Measurements from ENCODE around the gene JRKL.
"Not testable (repeated sequence)": the region's sequence is repeated elsewhere in the genome, so short reads cannot be mapped to it uniquely, and the experiment has no call there.

JRKL gene

DNA sequence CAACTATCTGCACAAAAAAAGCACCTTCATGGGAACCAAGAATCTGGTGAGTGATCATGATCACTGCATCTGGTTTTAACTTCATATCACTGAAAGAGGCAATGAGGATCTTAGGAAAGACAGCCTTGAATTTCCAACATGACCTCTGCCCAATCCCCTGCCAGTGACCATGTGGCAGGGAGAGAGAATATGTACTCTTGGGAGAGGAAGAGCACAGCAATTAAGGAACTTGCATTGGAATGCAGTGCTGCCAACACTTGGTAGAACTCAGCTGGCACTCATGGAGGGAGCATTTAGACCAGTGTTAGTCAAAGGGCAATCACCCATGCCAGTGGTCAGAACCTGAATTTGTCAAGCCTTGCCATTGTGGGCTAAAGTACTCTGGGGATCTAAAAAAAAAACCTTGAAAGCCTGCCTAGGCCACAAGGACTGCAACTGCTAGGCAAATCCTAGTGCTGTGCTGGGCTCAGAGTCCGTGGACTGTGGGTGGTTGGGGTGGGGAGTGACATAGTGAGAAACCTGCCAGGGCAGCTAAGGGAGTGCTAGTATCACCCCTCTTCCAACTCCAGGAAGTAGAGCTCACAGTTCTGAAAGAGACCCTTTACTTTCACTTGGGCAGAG lies 23.1 kb downstream of the JRKL start:
- TF ChIP-seq, protein P1, sequence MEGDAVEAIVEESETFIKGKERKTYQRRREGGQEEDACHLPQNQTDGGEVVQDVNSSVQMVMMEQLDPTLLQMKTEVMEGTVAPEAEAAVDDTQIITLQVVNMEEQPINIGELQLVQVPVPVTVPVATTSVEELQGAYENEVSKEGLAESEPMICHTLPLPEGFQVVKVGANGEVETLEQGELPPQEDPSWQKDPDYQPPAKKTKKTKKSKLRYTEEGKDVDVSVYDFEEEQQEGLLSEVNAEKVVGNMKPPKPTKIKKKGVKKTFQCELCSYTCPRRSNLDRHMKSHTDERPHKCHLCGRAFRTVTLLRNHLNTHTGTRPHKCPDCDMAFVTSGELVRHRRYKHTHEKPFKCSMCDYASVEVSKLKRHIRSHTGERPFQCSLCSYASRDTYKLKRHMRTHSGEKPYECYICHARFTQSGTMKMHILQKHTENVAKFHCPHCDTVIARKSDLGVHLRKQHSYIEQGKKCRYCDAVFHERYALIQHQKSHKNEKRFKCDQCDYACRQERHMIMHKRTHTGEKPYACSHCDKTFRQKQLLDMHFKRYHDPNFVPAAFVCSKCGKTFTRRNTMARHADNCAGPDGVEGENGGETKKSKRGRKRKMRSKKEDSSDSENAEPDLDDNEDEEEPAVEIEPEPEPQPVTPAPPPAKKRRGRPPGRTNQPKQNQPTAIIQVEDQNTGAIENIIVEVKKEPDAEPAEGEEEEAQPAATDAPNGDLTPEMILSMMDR (IDR thresholded peaks at IDR 0.05; ENCODE audit: control insufficient read depth, insufficient read depth, low read depth, low read length, missing control alignments): no peak
- no peak overlapping the region for H3K4me3 ChIP-seq (ENCODE audit: control insufficient read depth, low read depth, low read length)
- DNase-seq (ENCODE audit: low read depth): no peak

DNA sequence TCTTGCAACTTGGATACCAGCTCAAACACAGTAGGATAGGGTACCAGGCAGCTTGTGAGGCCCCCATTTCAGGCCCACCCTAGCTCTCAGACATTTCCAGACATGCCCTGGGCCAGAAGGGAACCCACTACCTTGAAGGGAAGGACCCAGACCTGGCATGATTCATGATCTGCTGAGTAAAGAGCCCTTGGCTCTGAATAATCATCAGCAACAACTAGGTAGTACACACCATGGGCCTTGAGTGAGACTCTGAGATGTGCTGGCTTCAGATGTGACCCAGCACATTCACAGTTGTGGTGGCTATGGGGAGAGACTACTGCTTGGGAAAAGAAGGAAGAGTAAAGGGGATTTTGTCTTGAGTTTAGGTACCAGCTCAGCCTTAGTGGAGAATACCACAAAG lies 23.6 kb downstream of the JRKL start:
- no peak overlapping the region for H3K4me3 ChIP-seq (ENCODE audit: control insufficient read depth, low read depth, low read length)
- TF ChIP-seq, protein P1 (IDR thresholded peaks at IDR 0.05; ENCODE audit: control insufficient read depth, insufficient read depth, low read depth, low read length, missing control alignments): no peak

DNA sequence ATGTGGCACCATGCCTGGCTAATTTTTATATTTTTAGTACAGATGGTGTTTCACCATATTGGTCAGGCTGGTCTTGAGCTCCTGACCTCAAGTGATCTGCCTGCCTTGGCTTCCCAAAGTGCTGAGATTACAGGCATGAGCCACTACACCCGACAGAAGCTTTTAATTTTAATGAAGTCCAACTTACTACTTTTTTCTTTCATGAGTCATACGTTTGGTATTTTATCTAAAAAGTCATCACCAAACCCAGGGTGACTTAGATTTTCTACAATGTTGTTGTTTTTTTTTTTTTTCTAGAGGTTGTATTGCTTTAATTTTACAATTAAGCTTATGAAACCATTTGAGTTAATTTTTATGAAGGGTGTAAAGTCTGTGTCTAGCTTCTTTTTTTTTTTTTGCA lies 34.9 kb downstream of the JRKL start:
- TF ChIP-seq, protein P1 (IDR thresholded peaks at IDR 0.05; ENCODE audit: control insufficient read depth, insufficient read depth, low read depth, low read length, missing control alignments): no peak
- peak; percentile 48 for DNase-seq (ENCODE audit: low read depth)
- no peak overlapping the region for H3K4me3 ChIP-seq (ENCODE audit: control insufficient read depth, low read depth, low read length)

More for the DNA sequence above, 23.6 kb downstream of the JRKL start:
- no peak for DNase-seq (ENCODE audit: low read depth)

DNA sequence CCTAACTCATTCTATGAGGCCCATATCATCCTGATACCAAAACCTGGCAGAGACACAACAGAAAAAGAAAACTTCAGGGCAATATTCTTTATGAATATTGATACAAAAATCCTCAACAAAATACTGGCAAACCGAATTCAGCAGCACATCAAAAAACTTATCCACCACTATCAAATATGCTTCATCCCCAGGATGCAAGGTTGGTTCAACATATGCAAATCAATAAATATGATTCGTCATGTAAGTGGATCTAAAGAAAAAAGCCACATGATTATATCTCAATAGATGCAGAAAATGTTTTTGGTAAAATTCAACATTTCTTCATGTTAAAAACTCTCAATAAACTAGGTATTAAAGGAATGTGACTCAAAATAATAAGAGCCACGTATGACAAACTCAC lies 40.9 kb downstream of the JRKL start:
- TF ChIP-seq, protein P1 (IDR thresholded peaks at IDR 0.05; ENCODE audit: control insufficient read depth, insufficient read depth, low read depth, low read length, missing control alignments): no peak
- no peak for DNase-seq (ENCODE audit: low read depth)
- no peak overlapping the region for H3K4me3 ChIP-seq (ENCODE audit: control insufficient read depth, low read depth, low read length)

DNA sequence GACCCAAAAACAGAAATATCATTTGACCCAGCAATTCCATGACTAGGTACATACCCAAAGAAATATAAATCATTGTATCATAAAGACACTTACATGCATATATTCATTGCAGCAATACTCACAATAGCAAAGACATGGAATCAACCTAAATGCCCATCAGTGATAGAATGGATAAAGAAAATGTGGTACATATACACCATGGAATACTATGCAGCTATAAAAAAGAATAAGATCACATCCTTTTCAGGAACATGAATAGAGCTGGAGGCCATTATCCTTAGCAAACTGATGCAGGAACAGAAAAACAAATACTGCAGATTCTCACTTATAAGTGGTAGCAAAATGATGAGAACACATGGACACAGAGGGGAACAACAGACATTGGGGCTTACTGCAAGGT lies 42.8 kb downstream of the JRKL start:
- DNase-seq (ENCODE audit: low read depth); H3K4me3 ChIP-seq (ENCODE audit: control insufficient read depth, low read depth, low read length): not testable (repeated sequence)
